ENCODE measurements around the gene RBPMS2.

RBPMS2 gene

DNA sequence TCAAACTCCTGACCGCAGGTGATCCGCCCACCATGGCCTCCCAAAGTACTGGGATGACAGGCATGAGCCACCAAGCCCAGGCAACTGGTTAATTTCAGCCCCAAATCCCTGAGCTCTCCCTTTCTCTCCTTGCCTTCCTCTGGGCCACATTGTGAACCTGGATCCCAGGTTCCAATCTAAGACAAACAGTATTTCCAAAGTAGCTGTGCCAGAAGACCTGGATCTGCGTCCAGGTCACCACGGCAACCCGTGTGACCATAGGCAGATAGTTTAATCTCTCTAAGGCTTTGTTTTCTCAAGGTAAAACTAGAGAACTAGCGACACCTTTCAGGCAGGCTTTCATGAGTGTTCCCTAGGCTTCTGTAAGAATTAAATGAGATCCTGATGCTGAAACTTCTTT, 5.9 kb upstream of the RBPMS2 start:
- no peaks in the 10 kb centered on the region for H3K9me3 ChIP-seq (ENCODE audit: control insufficient read depth, low read depth, low read length)

DNA sequence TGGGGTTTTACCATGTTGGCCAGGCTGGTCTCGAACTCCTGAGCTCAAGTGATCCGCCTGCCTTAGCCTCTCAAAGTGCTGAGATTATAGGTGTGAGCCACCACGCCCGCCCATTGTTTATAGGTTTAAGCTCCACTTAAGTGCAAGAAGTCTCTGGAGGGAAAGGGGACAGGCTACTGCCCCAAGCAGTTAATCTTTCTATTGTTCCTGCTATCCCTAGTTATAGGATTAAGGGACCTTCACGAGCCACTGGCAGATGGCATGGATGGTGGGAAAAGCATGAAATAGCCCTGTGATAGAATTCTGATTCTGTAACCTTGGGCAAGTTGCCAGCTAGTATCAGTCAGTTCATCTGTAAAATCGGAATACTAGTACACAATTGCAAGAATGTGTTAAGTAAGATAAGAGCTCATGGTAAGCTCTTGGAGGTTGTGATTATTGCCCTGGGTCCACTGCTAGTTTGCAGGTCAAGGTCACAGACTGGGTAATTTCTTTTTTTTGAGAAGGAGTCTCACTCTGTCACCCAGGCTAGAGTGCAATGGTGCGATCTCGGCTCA, 5.3 kb upstream of the RBPMS2 start:
- no peak overlapping the region for H3K4me3 ChIP-seq (ENCODE audit: low read length)
- H3K9ac ChIP-seq (ENCODE audit: low read length) = no peak overlapping the region
- H3K4me1 ChIP-seq (ENCODE audit: control insufficient read depth, low read depth, low read length) = peaks cover 17% of the 10 kb centered on the region
- H3K27ac ChIP-seq (ENCODE audit: low read length) = no peak overlapping the region
- H3K9me3 ChIP-seq (ENCODE audit: control insufficient read depth, low read depth, low read length) = no peaks in the 10 kb centered on the region
- H3K27me3 ChIP-seq (ENCODE audit: control insufficient read depth, insufficient read depth, low read length) = peaks cover 10% of the 10 kb centered on the region
- no peaks in the 10 kb centered on the region for H3K36me3 ChIP-seq (ENCODE audit: control insufficient read depth, low read depth, low read length)

More for the DNA sequence above, 5.9 kb upstream of the RBPMS2 start:
- Histone ChIP-seq H3K4me3 (ENCODE audit: low read length) (no peak overlapping the region), H3K27ac (ENCODE audit: low read length) (no peak overlapping the region), H3K36me3 (ENCODE audit: control insufficient read depth, low read depth, low read length) (no peaks in the 10 kb centered on the region), H3K27me3 (ENCODE audit: control insufficient read depth, insufficient read depth, low read length) (peaks cover 10% of the 10 kb centered on the region), H3K9ac (ENCODE audit: low read length) (no peak overlapping the region), H3K4me1 (ENCODE audit: control insufficient read depth, low read depth, low read length) (peaks cover 17% of the 10 kb centered on the region)

DNA sequence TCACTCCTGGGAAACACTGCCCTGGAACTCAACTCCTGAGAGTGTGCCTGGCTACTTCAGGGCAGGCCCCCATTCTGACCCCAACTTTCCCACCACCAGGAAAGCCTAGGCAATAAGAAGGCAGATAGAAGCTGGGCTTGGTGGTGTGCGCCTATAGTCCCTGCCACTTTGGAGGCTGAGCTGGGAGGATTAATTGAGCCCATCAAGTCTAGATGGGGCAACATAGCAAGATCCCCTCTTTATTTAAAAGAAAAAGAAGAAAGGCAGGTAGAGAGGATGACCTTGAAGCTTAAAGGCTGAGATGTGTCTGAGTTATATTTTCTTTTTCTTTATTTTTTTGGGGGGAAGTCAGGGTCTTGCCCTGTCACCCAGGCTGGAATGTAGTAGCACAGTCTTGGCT, 4.2 kb upstream of the RBPMS2 start:
- no peak overlapping the region for H3K27ac ChIP-seq (ENCODE audit: low read length)
- peaks cover 10% of the 10 kb centered on the region for H3K27me3 ChIP-seq (ENCODE audit: control insufficient read depth, insufficient read depth, low read length)
- H3K4me3 ChIP-seq (ENCODE audit: low read length) = no peak overlapping the region
- H3K9ac ChIP-seq (ENCODE audit: low read length) = no peak overlapping the region
- peaks cover 17% of the 10 kb centered on the region for H3K4me1 ChIP-seq (ENCODE audit: control insufficient read depth, low read depth, low read length)
- no peaks in the 10 kb centered on the region for H3K36me3 ChIP-seq (ENCODE audit: control insufficient read depth, low read depth, low read length)
- no peaks in the 10 kb centered on the region for H3K9me3 ChIP-seq (ENCODE audit: control insufficient read depth, low read depth, low read length)

DNA sequence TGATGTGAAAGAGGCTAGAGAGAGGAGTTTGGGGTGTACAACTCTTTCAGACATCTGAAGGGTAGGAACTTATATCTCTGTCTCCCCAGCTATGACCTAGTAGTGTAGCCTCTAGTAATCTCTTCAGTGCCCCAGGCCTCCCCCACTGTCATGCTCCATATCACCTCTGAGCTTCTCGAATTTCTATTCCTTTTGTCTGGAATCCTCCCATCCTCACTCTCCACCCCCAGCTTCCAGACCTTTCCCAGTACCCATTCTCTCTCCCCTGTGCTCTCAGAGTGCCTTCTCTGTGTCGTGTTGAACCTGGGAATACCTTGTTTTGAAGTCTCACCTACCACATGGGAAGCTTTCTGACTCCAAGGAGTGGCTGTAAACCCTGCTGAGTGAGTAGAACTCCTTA, 3.6 kb upstream of the RBPMS2 start:
- H3K36me3 ChIP-seq (ENCODE audit: control insufficient read depth, low read depth, low read length) = no peaks in the 10 kb centered on the region
- peaks cover 10% of the 10 kb centered on the region for H3K27me3 ChIP-seq (ENCODE audit: control insufficient read depth, insufficient read depth, low read length)
- no peak overlapping the region for H3K9ac ChIP-seq (ENCODE audit: low read length)
- peaks cover 17% of the 10 kb centered on the region for H3K4me1 ChIP-seq (ENCODE audit: control insufficient read depth, low read depth, low read length)
- no peaks in the 10 kb centered on the region for H3K9me3 ChIP-seq (ENCODE audit: control insufficient read depth, low read depth, low read length)
- no peak overlapping the region for H3K4me3 ChIP-seq (ENCODE audit: low read length)
- H3K27ac ChIP-seq (ENCODE audit: low read length) = no peak overlapping the region

DNA sequence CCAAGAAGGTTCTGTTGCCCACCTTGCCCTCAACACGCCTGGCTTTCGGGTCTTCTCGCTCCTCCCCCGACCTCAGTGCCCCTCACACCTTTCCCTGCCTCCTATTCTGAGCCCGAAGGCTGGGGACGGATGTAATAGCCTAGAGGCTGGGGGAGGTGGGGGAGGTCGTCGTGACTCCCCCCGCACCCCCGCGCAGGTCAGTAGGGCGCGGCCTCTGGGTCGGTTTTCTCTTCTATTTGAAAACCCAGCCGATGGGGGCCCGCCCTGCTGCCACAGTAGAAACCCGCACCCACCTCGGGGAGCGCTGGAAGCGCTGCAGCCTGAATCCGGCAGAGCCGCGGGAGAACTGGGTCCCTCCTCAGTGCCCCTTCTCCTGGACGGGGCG, 1.0 kb upstream of the RBPMS2 start:
- peaks cover 10% of the 10 kb centered on the region for H3K27me3 ChIP-seq (ENCODE audit: control insufficient read depth, insufficient read depth, low read length)
- H3K9ac ChIP-seq (ENCODE audit: low read length) = peak overlapping the region; percentile 71
- H3K4me1 ChIP-seq (ENCODE audit: control insufficient read depth, low read depth, low read length) = peaks cover 31% of the 10 kb centered on the region
- H3K9me3 ChIP-seq (ENCODE audit: control insufficient read depth, low read depth, low read length) = no peaks in the 10 kb centered on the region
- H3K4me3 ChIP-seq (ENCODE audit: low read length) = peak overlapping the region; percentile 71
- no peak overlapping the region for H3K27ac ChIP-seq (ENCODE audit: low read length)
- H3K36me3 ChIP-seq (ENCODE audit: control insufficient read depth, low read depth, low read length) = no peaks in the 10 kb centered on the region

DNA sequence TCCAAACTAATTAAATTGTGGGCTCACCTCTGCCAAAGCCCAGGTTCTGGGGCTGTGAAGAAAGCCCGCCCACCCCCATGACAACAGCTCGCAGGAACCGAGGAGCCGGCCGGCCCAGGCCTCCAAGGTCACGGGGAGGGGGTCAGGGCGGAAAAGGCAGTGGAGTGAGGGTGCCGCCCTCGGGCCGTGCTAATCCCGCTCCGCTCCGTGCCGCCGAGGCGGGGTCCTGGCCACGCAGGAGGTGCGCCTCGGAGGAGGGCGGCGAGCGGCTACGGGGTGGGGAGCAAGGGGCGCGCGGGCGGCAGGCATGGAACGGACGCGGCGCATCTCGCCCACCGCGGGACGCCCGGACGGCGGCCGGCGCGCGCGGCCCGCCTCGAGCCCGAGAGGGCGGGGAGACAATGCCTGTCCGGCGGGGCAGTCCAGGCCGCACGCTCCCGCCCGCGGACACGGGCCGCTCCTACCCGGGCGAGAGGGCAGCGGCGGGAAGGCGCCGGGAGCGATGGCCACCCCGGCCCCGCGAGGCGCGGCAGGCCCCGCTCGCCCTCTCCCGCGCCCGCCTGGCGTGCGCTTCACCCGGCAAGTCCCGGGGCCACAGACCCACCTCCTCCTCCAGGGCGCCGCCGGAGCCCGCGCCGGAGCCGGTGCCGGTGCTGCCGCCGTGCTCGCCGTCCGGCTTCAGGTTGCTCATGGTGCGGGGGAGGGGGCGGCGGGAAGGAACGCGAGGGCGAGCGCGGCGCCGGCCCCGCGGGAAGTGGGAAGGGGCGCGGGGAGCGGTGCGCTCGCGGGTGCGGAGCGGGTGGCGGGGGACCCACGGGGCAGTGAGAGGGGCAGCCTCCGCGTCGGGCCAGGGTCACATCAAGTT, 528 bp downstream of the RBPMS2 start:
- H3K27ac ChIP-seq (ENCODE audit: low read length) = no peak overlapping the region
- no peaks in the 10 kb centered on the region for H3K9me3 ChIP-seq (ENCODE audit: control insufficient read depth, low read depth, low read length)
- peak overlapping the region; percentile 71 for H3K9ac ChIP-seq (ENCODE audit: low read length)
- H3K4me3 ChIP-seq (ENCODE audit: low read length) = peak overlapping the region; percentile 82
- no peaks in the 10 kb centered on the region for H3K36me3 ChIP-seq (ENCODE audit: control insufficient read depth, low read depth, low read length)
- peaks cover 10% of the 10 kb centered on the region for H3K27me3 ChIP-seq (ENCODE audit: control insufficient read depth, insufficient read depth, low read length)
- peaks cover 40% of the 10 kb centered on the region for H3K4me1 ChIP-seq (ENCODE audit: control insufficient read depth, low read depth, low read length)

DNA sequence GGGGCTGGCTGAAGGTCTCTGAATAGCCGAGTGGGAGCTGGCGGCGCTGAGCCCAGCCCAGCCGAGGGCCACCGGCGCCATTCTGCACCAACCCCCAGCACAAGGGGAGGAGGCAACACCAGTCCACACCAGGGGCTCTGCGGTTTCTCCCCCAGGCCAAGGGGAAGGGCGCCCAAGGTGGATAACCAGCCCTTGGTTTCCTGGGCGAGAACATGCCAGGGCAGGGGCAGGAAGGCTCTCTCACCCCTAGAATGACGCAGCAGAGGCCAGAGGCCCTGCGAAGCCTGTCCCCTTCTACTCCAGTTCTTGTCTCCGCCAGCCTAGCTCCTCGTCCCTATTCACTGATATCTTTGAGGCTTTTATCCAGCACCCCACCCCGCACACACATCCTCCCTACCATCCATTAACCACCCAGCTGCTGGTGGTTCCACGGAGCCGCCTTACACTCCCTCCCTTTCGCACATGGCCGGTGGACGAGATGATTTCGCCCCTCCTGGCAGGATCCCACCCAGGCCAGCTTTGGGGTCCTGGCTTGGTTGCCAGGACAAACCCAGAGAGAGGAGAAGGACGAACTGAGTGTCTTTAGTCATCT, 1.3 kb downstream of the RBPMS2 start:
- Histone ChIP-seq H3K36me3 (ENCODE audit: control insufficient read depth, low read depth, low read length) (no peaks in the 10 kb centered on the region), H3K27me3 (ENCODE audit: control insufficient read depth, insufficient read depth, low read length) (peaks cover 10% of the 10 kb centered on the region), H3K27ac (ENCODE audit: low read length) (peak overlapping the region; percentile 38), H3K4me1 (ENCODE audit: control insufficient read depth, low read depth, low read length) (peaks cover 39% of the 10 kb centered on the region), H3K9ac (ENCODE audit: low read length) (peak overlapping the region; percentile 71), H3K4me3 (ENCODE audit: low read length) (peak overlapping the region; percentile 82), H3K9me3 (ENCODE audit: control insufficient read depth, low read depth, low read length) (no peaks in the 10 kb centered on the region)

DNA sequence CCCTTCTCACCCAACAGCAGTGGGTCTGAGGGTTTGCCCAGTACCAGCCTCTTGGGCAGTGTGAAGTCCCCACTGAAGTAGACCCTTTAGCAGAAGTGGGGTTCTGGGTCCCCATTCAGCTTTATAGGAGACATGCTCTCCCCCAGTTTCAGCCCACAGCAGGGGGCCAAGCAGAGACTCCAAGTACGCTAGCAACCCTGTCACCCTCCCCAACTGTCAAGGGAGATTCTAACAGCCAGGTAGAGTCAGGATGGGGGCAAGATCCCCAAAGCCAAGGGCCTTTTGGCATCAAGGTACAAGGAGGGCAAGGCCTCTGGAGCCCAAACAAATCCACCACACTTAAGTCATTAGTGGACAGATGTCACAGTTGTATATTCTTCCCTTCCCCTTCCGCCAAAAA, 1.8 kb downstream of the RBPMS2 start:
- H3K9ac ChIP-seq (ENCODE audit: low read length) = peak overlapping the region; percentile 71
- peak overlapping the region; percentile 30 for H3K27ac ChIP-seq (ENCODE audit: low read length)
- H3K27me3 ChIP-seq (ENCODE audit: control insufficient read depth, insufficient read depth, low read length) = peaks cover 10% of the 10 kb centered on the region
- peak overlapping the region; percentile 82 for H3K4me3 ChIP-seq (ENCODE audit: low read length)
- H3K36me3 ChIP-seq (ENCODE audit: control insufficient read depth, low read depth, low read length) = no peaks in the 10 kb centered on the region
- no peaks in the 10 kb centered on the region for H3K9me3 ChIP-seq (ENCODE audit: control insufficient read depth, low read depth, low read length)
- peaks cover 35% of the 10 kb centered on the region for H3K4me1 ChIP-seq (ENCODE audit: control insufficient read depth, low read depth, low read length)

DNA sequence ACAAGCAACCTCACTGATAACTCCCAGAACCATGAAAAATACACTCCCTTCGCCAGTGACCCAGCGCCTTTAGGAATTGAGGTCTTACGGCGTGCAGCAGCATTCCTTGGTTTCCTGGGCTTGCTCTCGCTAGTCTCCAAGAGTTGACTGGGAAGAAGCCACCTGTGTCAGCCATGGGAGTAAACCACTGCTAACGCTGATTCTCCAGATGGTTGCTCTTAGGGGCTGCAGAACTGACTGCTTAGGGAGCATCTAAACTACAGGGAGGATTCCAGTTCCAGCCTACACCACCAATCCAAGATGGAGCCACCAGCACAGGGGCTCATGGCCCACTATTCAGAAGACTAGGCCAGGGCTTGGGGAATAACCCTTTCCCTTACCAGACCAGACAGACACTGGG, 2.4 kb downstream of the RBPMS2 start:
- peak overlapping the region; percentile 82 for H3K4me3 ChIP-seq (ENCODE audit: low read length)
- H3K4me1 ChIP-seq (ENCODE audit: control insufficient read depth, low read depth, low read length) = peaks cover 35% of the 10 kb centered on the region
- H3K27ac ChIP-seq (ENCODE audit: low read length) = no peak overlapping the region

DNA sequence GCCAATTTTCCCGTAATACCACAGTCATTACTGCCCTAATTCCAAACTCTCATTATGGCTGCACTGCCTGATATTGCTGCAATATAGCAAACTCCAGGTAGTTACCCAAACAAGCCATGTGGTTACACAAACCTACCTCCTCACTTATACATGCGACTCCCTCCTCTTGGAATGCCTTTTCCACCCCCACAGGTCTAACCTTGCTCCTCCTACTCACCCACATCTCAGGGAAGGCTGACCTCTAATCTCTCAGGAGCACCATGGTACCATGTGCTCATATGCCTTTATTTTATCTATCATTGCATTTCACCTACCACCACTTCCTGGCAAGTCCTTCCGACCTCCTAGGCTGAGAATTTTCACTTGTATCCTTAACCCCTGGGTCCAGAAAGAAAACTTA, 2.9 kb downstream of the RBPMS2 start:
- H3K9me3 ChIP-seq (ENCODE audit: control insufficient read depth, low read depth, low read length) = no peaks in the 10 kb centered on the region
- peak overlapping the region; percentile 82 for H3K4me3 ChIP-seq (ENCODE audit: low read length)
- peaks cover 35% of the 10 kb centered on the region for H3K4me1 ChIP-seq (ENCODE audit: control insufficient read depth, low read depth, low read length)
- H3K27ac ChIP-seq (ENCODE audit: low read length) = no peak overlapping the region
- no peak overlapping the region for H3K9ac ChIP-seq (ENCODE audit: low read length)
- peaks cover 9% of the 10 kb centered on the region for H3K27me3 ChIP-seq (ENCODE audit: control insufficient read depth, insufficient read depth, low read length)
- no peaks in the 10 kb centered on the region for H3K36me3 ChIP-seq (ENCODE audit: control insufficient read depth, low read depth, low read length)

More for the DNA sequence above, 2.4 kb downstream of the RBPMS2 start:
- peaks cover 10% of the 10 kb centered on the region for H3K27me3 ChIP-seq (ENCODE audit: control insufficient read depth, insufficient read depth, low read length)
- H3K36me3 ChIP-seq (ENCODE audit: control insufficient read depth, low read depth, low read length) = no peaks in the 10 kb centered on the region
- no peak overlapping the region for H3K9ac ChIP-seq (ENCODE audit: low read length)
- no peaks in the 10 kb centered on the region for H3K9me3 ChIP-seq (ENCODE audit: control insufficient read depth, low read depth, low read length)

DNA sequence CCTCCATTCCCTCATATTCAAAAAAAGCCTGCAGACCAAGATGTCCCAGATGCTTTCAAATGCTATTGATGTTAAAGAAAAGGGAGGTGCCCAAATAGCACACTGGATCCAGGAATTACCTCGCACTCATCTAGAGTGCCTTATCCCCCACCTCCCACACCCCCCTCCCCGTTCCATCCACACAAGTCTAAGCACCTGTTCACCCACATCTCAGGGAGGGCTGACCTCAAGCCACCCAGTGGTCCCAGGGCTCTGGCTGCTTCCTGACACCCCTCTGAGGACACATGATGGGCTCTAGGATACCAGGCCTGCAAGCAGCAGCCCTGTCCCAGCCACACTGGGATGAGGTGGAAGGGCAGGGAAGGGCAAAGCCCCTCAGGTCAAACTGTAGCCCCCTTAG, 4.8 kb downstream of the RBPMS2 start:
- H3K9ac ChIP-seq (ENCODE audit: low read length) = no peak overlapping the region
- H3K27ac ChIP-seq (ENCODE audit: low read length) = no peak overlapping the region
- peaks cover 29% of the 10 kb centered on the region for H3K4me1 ChIP-seq (ENCODE audit: control insufficient read depth, low read depth, low read length)
- H3K27me3 ChIP-seq (ENCODE audit: control insufficient read depth, insufficient read depth, low read length) = no peaks in the 10 kb centered on the region
- H3K9me3 ChIP-seq (ENCODE audit: control insufficient read depth, low read depth, low read length) = no peaks in the 10 kb centered on the region
- H3K36me3 ChIP-seq (ENCODE audit: control insufficient read depth, low read depth, low read length) = peaks cover 5% of the 10 kb centered on the region
- H3K4me3 ChIP-seq (ENCODE audit: low read length) = no peak overlapping the region
